ENCODE data around the gene USP14.

USP14 gene

GRCh38 chr18:231563-231962 lies 73.2 kb downstream of the USP14 start:
- no peak for DNase-seq

- DNase-seq = no peak
Observed at GRCh38 chr18:240175-240574, 81.8 kb downstream of the USP14 start.

GRCh38 chr18:245282-245847 lies 87.0 kb downstream of the USP14 start:
- no peak for DNase-seq

- DNase-seq = no peak
Observed at GRCh38 chr18:248053-248452, 89.7 kb downstream of the USP14 start.

- no peak for DNase-seq
Observed at GRCh38 chr18:250685-251084, 92.3 kb downstream of the USP14 start.

GRCh38 chr18:251572-251971 lies 93.2 kb downstream of the USP14 start:
- DNase-seq = no peak

- DNase-seq = no peak
Observed at GRCh38 chr18:253121-253520, 94.8 kb downstream of the USP14 start.

- no peak for DNase-seq
Observed at GRCh38 chr18:255171-255570, 96.8 kb downstream of the USP14 start.

- no peak for DNase-seq
Observed at GRCh38 chr18:260547-260946, 102.2 kb downstream of the USP14 start.

- no peak for DNase-seq
Observed at GRCh38 chr18:261398-262073, 103.2 kb downstream of the USP14 start.
